ENCODE results near the gene AP2S1. TPM values are rescaled to one million over a fixed set of nuclear protein-coding genes. Genes with fewer than 3 reads are reported as not detected.

The AP2S1 gene
- total and polyA plus RNA-seq, 2 donors (not counting 3 experiments of a cell fraction or from before 2014, with no cell fraction given), result 313 to 376 TPM

- TF ChIP-seq JUN (IDR thresholded peaks at IDR 0.05; ENCODE audit: borderline replicate concordance, insufficient read depth, insufficient read length, low read depth) (no peak), GATA2 (IDR thresholded peaks at IDR 0.05; ENCODE audit: insufficient read depth, insufficient read length, low read depth, low read length) (no peak), MYC (IDR thresholded peaks at IDR 0.05; ENCODE audit: low read depth, low read length) (no peak), MAX (IDR thresholded peaks at IDR 0.05; ENCODE audit: insufficient read depth, insufficient read length) (no peak), POLR2AphosphoS5 (IDR thresholded peaks at IDR 0.05; ENCODE audit: insufficient read depth, low read depth, low read length) (no peak), FOS (IDR thresholded peaks at IDR 0.05; ENCODE audit: borderline replicate concordance, insufficient read depth, low read length) (no peak), POLR2A (IDR thresholded peaks at IDR 0.05; ENCODE audit: low read depth, low read length) (no peak), EZH2 (IDR thresholded peaks at IDR 0.05; ENCODE audit: borderline replicate concordance, low read depth, low read length, severe bottlenecking) (no peak), CTCF (IDR thresholded peaks at IDR 0.05; ENCODE audit: extremely low read depth in 1 of 2, insufficient read depth in 1 of 2, low read depth in 1 of 2, low read length in 2 of 2) (no peak)
- no peak overlapping the region for H2AFZ ChIP-seq (ENCODE audit: low read depth, low read length)
- H4K20me1 ChIP-seq (replicated peaks; ENCODE audit: control insufficient read depth, extremely low read depth, insufficient read depth, low read length), result no peaks in the 10 kb centered on the region
- no peak overlapping the region for H3K4me2 ChIP-seq (ENCODE audit: insufficient read depth, low read length)
- DNase-seq (ENCODE audit: low read depth, low spot score), result no peak
- H3K27ac ChIP-seq (ENCODE audit: insufficient read depth, low read depth, low read length), result no peak overlapping the region
- CTCF ChIA-PET, result interaction anchor here (0.8 to 2.4 kb wide), 3 partner anchors 9 to 110 kb away, joined by 3 to 10 read pairs (median 4); no protein-coding TSS in a partner anchor
- no peak overlapping the region for H3K9ac ChIP-seq (replicated peaks; ENCODE audit: extremely low read depth, insufficient read depth, low read length)
- H3K4me3 ChIP-seq (replicated peaks in 1 of 3; ENCODE audit: insufficient read depth in 1 of 3, low read depth in 1 of 3, low read length in 3 of 3), result no peak overlapping the region
- no peaks in the 10 kb centered on the region for H3K36me3 ChIP-seq (ENCODE audit: control insufficient read depth in 2 of 2, extremely low read depth in 1 of 2, insufficient read depth in 2 of 2, low read length in 2 of 2)
- BruUV-seq (replicated peaks), result no TSS peak
- dilution Hi-C loops (cut with MboI; ENCODE audit: extremely low pct_ligation_motif_present, low sequenced_read_pairs) (no loop called here), intact Hi-C loops (cut with micrococcal nuclease) (no loop called here)
- no peaks in the 10 kb centered on the region for H3K9me3 ChIP-seq (replicated peaks; ENCODE audit: control insufficient read depth, insufficient read depth, low read length)
- FAIRE-seq, result no peak
- H3K79me2 ChIP-seq (ENCODE audit: control insufficient read depth, insufficient read depth, low read length), result peaks cover 23% of the 10 kb centered on the region
- POLR2A ChIA-PET, result no interaction called here
- H3K27me3 ChIP-seq (ENCODE audit: control insufficient read depth in 2 of 2, insufficient read depth in 2 of 2, low read length in 2 of 2), result no peaks in the 10 kb centered on the region
- no peaks in the 10 kb centered on the region for H3K9me1 ChIP-seq (replicated peaks; ENCODE audit: control insufficient read depth, extremely low read depth, insufficient read depth, low read length)
- H3K4me1 ChIP-seq (ENCODE audit: control insufficient read depth, extremely low read depth, insufficient read depth, low read length), result peaks cover 7% of the 10 kb centered on the region
Observed at GRCh38 chr19:46881092-46881491, 30.4 kb upstream of the AP2S1 start.

All from endothelial cell of umbilical vein (primary cell).